OCI-M2 (cell line): ENCODE results near the gene FASTK.
"Not testable (repeated sequence)": the region's sequence is repeated elsewhere in the genome, so short reads cannot be mapped to it uniquely, and the experiment has no call there.

Experiments
- DNase-seq: peaks from one replicate; lab custom pipeline; 2025; ENCODE audit not compliant: unreplicated experiment; lab: John Stamatoyannopoulos, UW

Gene FASTK

GRCh38 chr7:151053751-151054150, 26.9 kb downstream of the FASTK start:
- no peak for DNase-seq

GRCh38 chr7:151053096-151053495, 27.5 kb downstream of the FASTK start:
- no peak for DNase-seq

GRCh38 chr7:151051108-151051507, 29.5 kb downstream of the FASTK start:
- no peak for DNase-seq

- DNase-seq: no peak
Measured at GRCh38 chr7:151048911-151049463, 31.6 kb downstream of the FASTK start.

- no peak for DNase-seq
Measured at GRCh38 chr7:151047976-151048815, 32.4 kb downstream of the FASTK start, which contains the start of gene ASIC3. Gene ASIC3 (plus strand): TSS chr7:151048531. CDS start chr7:151048886, 355 bp downstream.

GRCh38 chr7:151046603-151047573, 33.7 kb downstream of the FASTK start:
- no peak for DNase-seq

GRCh38 chr7:151045967-151046366, 34.6 kb downstream of the FASTK start:
- DNase-seq: no peak

GRCh38 chr7:151045262-151045661, 35.3 kb downstream of the FASTK start:
- no peak for DNase-seq

- no peak for DNase-seq
Measured at GRCh38 chr7:151043959-151044358, 36.6 kb downstream of the FASTK start.

GRCh38 chr7:151043449-151043848, 37.2 kb downstream of the FASTK start:
- DNase-seq: not testable (repeated sequence)

- DNase-seq: no peak
Measured at GRCh38 chr7:151040616-151041375, 39.8 kb downstream of the FASTK start.

GRCh38 chr7:151039850-151040548, 40.6 kb downstream of the FASTK start:
- DNase-seq: no peak

GRCh38 chr7:151038951-151039849, 41.4 kb downstream of the FASTK start:
- peak; percentile 96 for DNase-seq

GRCh38 chr7:151035902-151036301, 44.7 kb downstream of the FASTK start:
- no peak for DNase-seq

GRCh38 chr7:151035026-151035717, 45.4 kb downstream of the FASTK start:
- DNase-seq: no peak

GRCh38 chr7:151034312-151035025, 46.1 kb downstream of the FASTK start:
- DNase-seq: no peak

GRCh38 chr7:151033864-151034249, 46.8 kb downstream of the FASTK start:
- no peak for DNase-seq
